CD14-positive monocyte (primary cell): ENCODE results near the gene CNPPD1. TPM values are rescaled to one million over a fixed set of nuclear protein-coding genes. Genes with fewer than 3 reads are reported as not detected.
A peak's percentile ranks its signal among the peaks of the same experiment; 100 is the strongest.

Source experiments
- DNase-seq, 3 donors: peaks; one replicate each; pipeline ENCODE4 v3.0.0-alpha.2; 2011 to 2022
- H2AFZ ChIP-seq: 2 replicates; pipeline ENCODE4 v1.6.0; 2012; ENCODE audit warnings: mild to moderate bottlenecking, low read depth, low read length, inconsistent platforms; ENCODE audit not compliant: insufficient read depth, poor library complexity, severe bottlenecking
- H3K27ac ChIP-seq, 2 donors: 1 replicate in 1 of 2; 2 replicates in 1 of 2; pipeline ENCODE4 v1.5.1; 2012 to 2013; ENCODE audit warnings: low read length in 2 of 2, control low read depth in 1 of 2, inconsistent platforms in 1 of 2, low read depth in 1 of 2, mild to moderate bottlenecking in 1 of 2
- H3K27me3 ChIP-seq, 2 donors: one replicate each; pipeline versions ENCODE4 v1.6.0 to v1.6.1; 2011 to 2013; ENCODE audit warnings: low read length in 2 of 2; ENCODE audit not compliant: control insufficient read depth in 2 of 2, insufficient read depth in 2 of 2
- H3K36me3 ChIP-seq, 2 donors: replicated peaks in 1 of 2; 1 replicate in 1 of 2; 2 replicates in 1 of 2; pipeline versions ENCODE4 v1.5.1 to v1.6.1; 2012 to 2013; ENCODE audit warnings: low read length in 2 of 2, control low read depth in 1 of 2, inconsistent platforms in 1 of 2, mild to moderate bottlenecking in 1 of 2; ENCODE audit not compliant: insufficient read depth in 2 of 2, control insufficient read depth in 1 of 2
- H3K4me1 ChIP-seq, 2 donors: 1 replicate in 1 of 2; 2 replicates in 1 of 2; pipeline versions ENCODE4 v1.5.1 to v1.6.1; 2012 to 2013; ENCODE audit warnings: low read length in 2 of 2, control low read depth in 1 of 2, inconsistent platforms in 1 of 2, mild to moderate bottlenecking in 1 of 2, moderate library complexity in 1 of 2; ENCODE audit not compliant: insufficient read depth in 2 of 2, control insufficient read depth in 1 of 2
- H3K4me2 ChIP-seq: replicated peaks from 2 replicates; pipeline ENCODE3; 2012; ENCODE audit warnings: low read length, moderate library complexity, mild to moderate bottlenecking; ENCODE audit not compliant: poor library complexity, severe bottlenecking; ENCODE audit errors: extremely low read depth
- H3K4me3 ChIP-seq, 3 experiments: fragments of 200-600 bp in 1 of 3; sonication (generic) in 1 of 3; replicated peaks in 1 of 3; 1 replicate in 2 of 3; 2 replicates in 1 of 3; pipeline ENCODE4 v1.5.1; 2011 to 2013; ENCODE audit warnings: low read length in 3 of 3, mild to moderate bottlenecking in 3 of 3, control low read depth in 2 of 3, low read depth in 2 of 3, inconsistent platforms in 1 of 3, moderate library complexity in 1 of 3
- H3K79me2 ChIP-seq: 2 replicates; pipeline ENCODE4 v1.6.0; 2012; ENCODE audit warnings: mild to moderate bottlenecking, control low read depth, inconsistent platforms, low read length, moderate library complexity; ENCODE audit not compliant: insufficient read depth
- H3K9ac ChIP-seq: 2 replicates; pipeline ENCODE4 v1.6.0; 2017; ENCODE audit warnings: low read length, mild to moderate bottlenecking; ENCODE audit not compliant: insufficient read depth, poor library complexity, severe bottlenecking
- H3K9me3 ChIP-seq, 2 donors: replicated peaks in 1 of 2; 1 replicate in 1 of 2; 2 replicates in 1 of 2; pipeline versions ENCODE4 v1.5.1 to v1.6.1; 2012 to 2013; ENCODE audit warnings: low read length in 2 of 2, control low read depth in 1 of 2; ENCODE audit not compliant: control insufficient read depth in 1 of 2, insufficient read depth in 1 of 2
- H4K20me1 ChIP-seq: 2 replicates; pipeline ENCODE4 v1.6.0; 2012; ENCODE audit warnings: mild to moderate bottlenecking, low read length, control low read depth, moderate library complexity; ENCODE audit not compliant: insufficient read depth
- H3K27ac Mint-ChIP-seq, 7 donors: one replicate each; pipeline ENCODE4 v1.8.0; 2020; ENCODE audit warnings: mild to moderate bottlenecking in 7 of 7, mixed read lengths in 7 of 7, moderate library complexity in 6 of 7, inconsistent platforms in 2 of 7
- H3K27me3 Mint-ChIP-seq, 3 donors: one replicate each; pipeline ENCODE4 v1.8.0; 2021 to 2022; ENCODE audit warnings: low read depth in 3 of 3, mild to moderate bottlenecking in 3 of 3, mixed read lengths in 3 of 3, moderate library complexity in 3 of 3, inconsistent platforms in 1 of 3
- H3K36me3 Mint-ChIP-seq, 2 donors: one replicate each; pipeline ENCODE4 v1.8.0; 2020; ENCODE audit warnings: mixed read lengths in 2 of 2, inconsistent platforms in 1 of 2, mild to moderate bottlenecking in 1 of 2
- H3K4me1 Mint-ChIP-seq: one replicate; pipeline ENCODE4 v1.8.0; 2020; ENCODE audit warnings: mild to moderate bottlenecking, mixed read lengths
- H3K4me3 Mint-ChIP-seq, 2 donors: one replicate each; pipeline ENCODE4 v1.8.0; 2020; ENCODE audit warnings: mild to moderate bottlenecking in 2 of 2, mixed read lengths in 2 of 2, moderate library complexity in 1 of 2
- H3K9me3 Mint-ChIP-seq, 7 donors: one replicate each; pipeline ENCODE4 v1.8.0; 2020 to 2022; ENCODE audit warnings: mixed read lengths in 7 of 7, mild to moderate bottlenecking in 6 of 7, moderate library complexity in 6 of 7, inconsistent platforms in 2 of 7
- CTCF ChIP-seq: fragments of 200-600 bp; IDR thresholded peaks from one replicate; pipeline ENCODE4 v1.8.0; 2022; ENCODE audit warnings: antibody characterized with exemption, mild to moderate bottlenecking
- WGBS: methylation state at CpG from one replicate; pipeline ENCODE4 v1.1.5; 2013; ENCODE audit warnings: missing lambda C conversion rate; ENCODE audit not compliant: insufficient coverage; 5-methylcytosine and 5-hydroxymethylcytosine counted together
- intact Hi-C, 2 donors: fragments of 100-400 bp; cut with micrococcal nuclease; formaldehyde crosslinking; loops; one replicate each; pipeline versions ENCODE4 v1.15.0 to v1.15.1; 2023
- polyA plus RNA-seq, 3 donors: library from polyadenylated mRNA; depleted of rRNA in 1 of 3; unstranded in 2 of 3; stranded (reverse) in 1 of 3; fragments of 300-500 nt in 2 of 3; fragments of >200 nt in 1 of 3; fragmentation: Illumina TruSeq in 2 of 3; gene quantifications; 1 replicate in 2 of 3; 2 replicates in 1 of 3; pipeline ENCODE4 v1.2.3, GENCODE V29; 2012 to 2021

Gene CNPPD1
- polyA plus RNA-seq, 3 donors: 68.8 to 109 (median 71.3) TPM

- no peak overlapping the region for H3K4me2 ChIP-seq
- H3K27me3 ChIP-seq: no peaks in the 10 kb centered on the region
- no peak overlapping the region for H2AFZ ChIP-seq
- no peaks in the 10 kb centered on the region for H3K79me2 ChIP-seq
- TF ChIP-seq CTCF: no peak
- no peak overlapping the region for H3K4me3 Mint-ChIP-seq
- 96% methylated on average over 2 of the region's 12 CpGs for WGBS
- no peak overlapping the region for H3K9ac ChIP-seq
- peaks cover 2 to 6% (median 4%) of the 10 kb centered on the region in 7 donors for H3K9me3 Mint-ChIP-seq
- H3K27ac Mint-ChIP-seq: no peak overlapping the region
- no peaks in the 10 kb centered on the region for H3K4me1 ChIP-seq
- peaks cover 0 to 4% of the 10 kb centered on the region in 2 donors for H3K9me3 ChIP-seq
- H3K4me3 ChIP-seq: no peak overlapping the region
- H3K36me3 Mint-ChIP-seq: peaks cover 0 to 2% of the 10 kb centered on the region in 2 donors
- H3K27ac ChIP-seq: no peak overlapping the region
- intact Hi-C loops: no loop called here
- H4K20me1 ChIP-seq: no peaks in the 10 kb centered on the region
- H3K36me3 ChIP-seq: no peaks in the 10 kb centered on the region
- DNase-seq: no peak
- H3K4me1 Mint-ChIP-seq: no peaks in the 10 kb centered on the region
- H3K27me3 Mint-ChIP-seq: peaks cover 3 to 19% (median 16%) of the 10 kb centered on the region in 3 donors
Observed at GRCh38 chr2:219199470-219200211, 22.9 kb upstream of the CNPPD1 start.

- no peaks in the 10 kb centered on the region for H3K9me3 ChIP-seq
- no peak overlapping the region for H3K4me3 ChIP-seq
- Mint-ChIP-seq H3K4me3 (no peak overlapping the region), H3K4me1 (no peaks in the 10 kb centered on the region), H3K9me3 (peaks cover 0 to 3% (median 0%) of the 10 kb centered on the region in 7 donors), H3K27me3 (peaks cover 3 to 19% (median 16%) of the 10 kb centered on the region in 3 donors), H3K27ac (peak overlapping the region in 1 of 7 donors; percentile 31), H3K36me3 (no peaks in the 10 kb centered on the region)
- H3K27me3 ChIP-seq: no peaks in the 10 kb centered on the region
- H3K4me1 ChIP-seq: no peaks in the 10 kb centered on the region
- no peak overlapping the region for H3K27ac ChIP-seq
- DNase-seq: no peak
- H3K9ac ChIP-seq: no peak overlapping the region
- H3K36me3 ChIP-seq: no peaks in the 10 kb centered on the region
- intact Hi-C loops: no loop called here
- H3K79me2 ChIP-seq: no peaks in the 10 kb centered on the region
- H2AFZ ChIP-seq: no peak overlapping the region
- H3K4me2 ChIP-seq: no peak overlapping the region
- 86% methylated on average over 3 of the region's 5 CpGs for WGBS
- TF ChIP-seq CTCF: no peak
- H4K20me1 ChIP-seq: no peaks in the 10 kb centered on the region
Observed at GRCh38 chr2:219198974-219199373, 22.2 kb upstream of the CNPPD1 start.
